Fibroblast of villous mesenchyme (primary cell): ENCODE data around the gene CAAP1. TPM values are rescaled to one million over a fixed set of nuclear protein-coding genes. Genes with fewer than 3 reads are reported as not detected.
"Not testable (repeated sequence)": the region's sequence is repeated elsewhere in the genome, so short reads cannot be mapped to it uniquely, and the experiment has no call there.

Source experiments
- DNase-seq: peaks from one replicate; pipeline ENCODE4 v3.0.0-alpha.2; 2010; ENCODE audit warnings: low read depth
- H3K4me3 ChIP-seq: 2 replicates; pipeline ENCODE4 v1.5.1; 2011; ENCODE audit warnings: low read depth, mild to moderate bottlenecking, low read length
- total RNA-seq: library from RNA; depleted of rRNA; stranded (reverse); fragments of >200 nt; gene quantifications from 2 replicates; pipeline ENCODE4 v1.2.3, GENCODE V29; 2012
- TF ChIP-seq, protein P1 (sequence below): IDR thresholded peaks from 2 replicates; pipeline ENCODE4 v1.5.1; 2012; ENCODE audit warnings: low read depth, mild to moderate bottlenecking, low read length; ENCODE audit not compliant: insufficient read depth

CAAP1 gene
- total RNA-seq, 1 donor, result 29.4 TPM

DNA sequence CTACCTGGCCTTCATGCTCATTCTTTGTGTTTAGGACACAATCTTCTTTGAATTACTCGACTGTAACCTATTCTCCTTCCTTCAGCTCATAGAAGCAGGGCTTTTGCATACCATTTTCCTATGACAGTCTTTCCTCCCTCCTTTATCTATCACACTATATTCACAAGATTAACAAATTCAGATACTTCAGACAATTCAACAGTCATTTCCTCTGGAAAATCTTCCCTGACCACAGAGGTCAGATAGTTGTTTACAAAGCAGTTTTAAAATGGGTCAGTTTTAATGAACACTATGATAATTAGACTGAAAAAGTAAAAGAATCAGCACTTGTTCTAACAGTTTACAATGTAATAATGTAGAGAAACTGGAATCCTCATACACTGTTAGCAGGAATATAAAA, 4.3 kb downstream of the CAAP1 start:
- TF ChIP-seq, protein P1, sequence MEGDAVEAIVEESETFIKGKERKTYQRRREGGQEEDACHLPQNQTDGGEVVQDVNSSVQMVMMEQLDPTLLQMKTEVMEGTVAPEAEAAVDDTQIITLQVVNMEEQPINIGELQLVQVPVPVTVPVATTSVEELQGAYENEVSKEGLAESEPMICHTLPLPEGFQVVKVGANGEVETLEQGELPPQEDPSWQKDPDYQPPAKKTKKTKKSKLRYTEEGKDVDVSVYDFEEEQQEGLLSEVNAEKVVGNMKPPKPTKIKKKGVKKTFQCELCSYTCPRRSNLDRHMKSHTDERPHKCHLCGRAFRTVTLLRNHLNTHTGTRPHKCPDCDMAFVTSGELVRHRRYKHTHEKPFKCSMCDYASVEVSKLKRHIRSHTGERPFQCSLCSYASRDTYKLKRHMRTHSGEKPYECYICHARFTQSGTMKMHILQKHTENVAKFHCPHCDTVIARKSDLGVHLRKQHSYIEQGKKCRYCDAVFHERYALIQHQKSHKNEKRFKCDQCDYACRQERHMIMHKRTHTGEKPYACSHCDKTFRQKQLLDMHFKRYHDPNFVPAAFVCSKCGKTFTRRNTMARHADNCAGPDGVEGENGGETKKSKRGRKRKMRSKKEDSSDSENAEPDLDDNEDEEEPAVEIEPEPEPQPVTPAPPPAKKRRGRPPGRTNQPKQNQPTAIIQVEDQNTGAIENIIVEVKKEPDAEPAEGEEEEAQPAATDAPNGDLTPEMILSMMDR, result no peak
- H3K4me3 ChIP-seq, result no peak overlapping the region
- DNase-seq, result peak; percentile 24

DNA sequence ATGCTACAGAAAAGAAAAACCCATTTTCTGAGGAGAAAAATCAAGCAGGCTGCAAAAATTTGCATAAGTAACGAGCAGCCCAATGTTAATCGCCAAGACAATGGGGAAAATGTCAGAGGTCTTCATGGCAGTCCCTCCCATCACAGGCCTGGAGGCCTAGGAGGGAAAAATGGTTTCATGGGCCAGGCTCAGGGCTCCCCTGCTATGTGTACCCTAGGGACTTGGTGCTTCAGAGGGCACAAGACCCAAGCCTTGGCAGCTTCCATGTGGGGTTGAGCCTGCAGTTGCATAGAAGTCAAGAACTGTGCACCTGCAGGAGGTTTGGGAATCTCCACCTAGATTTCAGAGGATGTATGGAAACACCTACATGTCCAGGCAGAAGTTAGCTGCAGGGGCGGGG, 10.4 kb downstream of the CAAP1 start:
- no peak for DNase-seq
- TF ChIP-seq, protein P1, result no peak
- H3K4me3 ChIP-seq, result no peak overlapping the region

GRCh38 chr9:26880262-26880661, 12.3 kb downstream of the CAAP1 start:
- TF ChIP-seq, protein P1, result no peak
- DNase-seq, result no peak
- H3K4me3 ChIP-seq, result no peak overlapping the region

DNA sequence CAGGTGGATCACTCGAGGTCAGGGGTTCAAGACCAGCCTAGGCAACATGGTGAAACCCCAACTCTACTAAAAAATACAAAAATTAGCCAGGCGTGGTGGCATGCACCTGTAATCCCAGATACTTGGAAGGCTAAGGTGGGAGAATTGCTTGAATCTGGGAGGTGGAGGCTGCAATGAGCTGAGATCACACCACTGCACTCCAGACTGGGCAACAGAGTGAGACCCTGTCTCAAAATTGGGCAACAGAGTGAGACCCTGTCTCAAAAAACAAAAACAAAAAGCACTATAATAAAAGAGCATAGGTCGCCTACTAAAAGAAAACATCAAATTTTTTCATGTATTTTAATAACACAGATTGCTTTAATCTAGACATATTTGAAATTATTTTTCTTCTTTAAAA, 17.4 kb downstream of the CAAP1 start:
- not testable (repeated sequence) for DNase-seq

GRCh38 chr9:26870292-26870691, 22.3 kb downstream of the CAAP1 start:
- TF ChIP-seq, protein P1, result no peak
- no peak overlapping the region for H3K4me3 ChIP-seq
- no peak for DNase-seq

More for the DNA sequence above, 17.4 kb downstream of the CAAP1 start:
- not testable (repeated sequence) for H3K4me3 ChIP-seq

- TF ChIP-seq, protein P1, result peak; percentile 48
- H3K4me3 ChIP-seq, result no peak overlapping the region
- DNase-seq, result peak; percentile 15
Measured at GRCh38 chr9:26863074-26863473, 29.5 kb downstream of the CAAP1 start.

GRCh38 chr9:26856413-26857032, 36.1 kb downstream of the CAAP1 start:
- TF ChIP-seq, protein P1, result peak; percentile 65
- peak; percentile 66 for DNase-seq
- H3K4me3 ChIP-seq, result no peak overlapping the region
